SU-DHL-6 (cell line): Measurements from ENCODE around the gene APRT.

Experiments
- H2AFZ ChIP-seq: fragments of 200-600 bp; sonication (generic); 2 replicates; pipeline ENCODE4 v1.6.1; 2014; ENCODE audit warnings: low read depth, mild to moderate bottlenecking, moderate library complexity, mixed read lengths, antibody characterized with exemption, low read length; ENCODE audit not compliant: severe bottlenecking
- H3F3A ChIP-seq: fragments of 200-600 bp; shearing (Covaris generic); 2 replicates; pipeline ENCODE4 v1.6.0; 2016; ENCODE audit warnings: antibody characterized with exemption, mild to moderate bottlenecking; ENCODE audit not compliant: insufficient read depth
- H3K27ac ChIP-seq: fragments of 200-600 bp; sonication (generic); 2 replicates; pipeline ENCODE4 v1.5.1; 2016; ENCODE audit warnings: low read depth, mild to moderate bottlenecking, low read length, moderate library complexity, mixed read lengths
- H3K27me3 ChIP-seq: fragments of 200-600 bp; sonication (generic), shearing (Covaris generic); 2 replicates; pipeline ENCODE4 v1.6.0; 2014; ENCODE audit warnings: mild to moderate bottlenecking, low read length
- H3K36me3 ChIP-seq: fragments of 200-600 bp; sonication (generic); 2 replicates; pipeline ENCODE4 v1.6.1; 2014; ENCODE audit warnings: mild to moderate bottlenecking, low read length, mixed read lengths
- H3K4me2 ChIP-seq: fragments of 300-600, 200-600 bp; shearing (Covaris generic), sonication (generic); 2 replicates; pipeline ENCODE4 v1.6.0; 2014; ENCODE audit warnings: low read length, low read depth, mild to moderate bottlenecking; ENCODE audit not compliant: poor library complexity, severe bottlenecking
- H3K4me3 ChIP-seq: fragments of 200-600 bp; sonication (generic); 2 replicates; pipeline ENCODE4 v1.5.1; 2014; ENCODE audit warnings: antibody characterized with exemption, low read length, mild to moderate bottlenecking, mixed read lengths; ENCODE audit not compliant: insufficient read depth, poor library complexity, severe bottlenecking
- H3K79me2 ChIP-seq: fragments of 200-600 bp; sonication (generic); 2 replicates; pipeline ENCODE4 v1.6.1; 2014; ENCODE audit warnings: mild to moderate bottlenecking, low read length, moderate library complexity; ENCODE audit not compliant: insufficient read depth
- H3K9ac ChIP-seq: fragments of 200-600 bp; sonication (generic); 2 replicates; pipeline ENCODE4 v1.7.0; 2014; ENCODE audit warnings: mild to moderate bottlenecking, low read length
- H3K9me2 ChIP-seq: fragments of 200-600 bp; sonication (generic); replicated peaks from 2 replicates; pipeline ENCODE4 v1.6.1; 2014; ENCODE audit warnings: low read length; ENCODE audit not compliant: insufficient read depth
- H3K9me3 ChIP-seq: fragments of 200-600 bp; sonication (generic); 2 replicates; pipeline ENCODE4 v1.6.1; 2014; ENCODE audit warnings: low read length, mixed read lengths; ENCODE audit not compliant: insufficient read depth
- H4K20me1 ChIP-seq: fragments of 200-600 bp; sonication (generic); 2 replicates; pipeline ENCODE4 v1.6.1; 2014; ENCODE audit warnings: low read depth, mild to moderate bottlenecking, antibody characterized with exemption, low read length, moderate library complexity, mixed read lengths
- EZH2phosphoT487 ChIP-seq: fragments of 200-600 bp; sonication (generic), shearing (Covaris generic); conservative IDR thresholded peaks from 2 replicates; pipeline ENCODE4 v1.6.1; 2018; ENCODE audit warnings: mild to moderate bottlenecking, antibody characterized with exemption, low read length, moderate library complexity, mixed read lengths
- TF ChIP-seq, protein P1 (sequence below): fragments of 200-600 bp; sonication (generic); IDR thresholded peaks from one replicate; pipeline ENCODE4 v1.5.1; 2017; ENCODE audit warnings: antibody characterized with exemption, mild to moderate bottlenecking, low read length, moderate library complexity; ENCODE audit not compliant: insufficient read depth, poor library complexity, severe bottlenecking

Gene APRT

DNA sequence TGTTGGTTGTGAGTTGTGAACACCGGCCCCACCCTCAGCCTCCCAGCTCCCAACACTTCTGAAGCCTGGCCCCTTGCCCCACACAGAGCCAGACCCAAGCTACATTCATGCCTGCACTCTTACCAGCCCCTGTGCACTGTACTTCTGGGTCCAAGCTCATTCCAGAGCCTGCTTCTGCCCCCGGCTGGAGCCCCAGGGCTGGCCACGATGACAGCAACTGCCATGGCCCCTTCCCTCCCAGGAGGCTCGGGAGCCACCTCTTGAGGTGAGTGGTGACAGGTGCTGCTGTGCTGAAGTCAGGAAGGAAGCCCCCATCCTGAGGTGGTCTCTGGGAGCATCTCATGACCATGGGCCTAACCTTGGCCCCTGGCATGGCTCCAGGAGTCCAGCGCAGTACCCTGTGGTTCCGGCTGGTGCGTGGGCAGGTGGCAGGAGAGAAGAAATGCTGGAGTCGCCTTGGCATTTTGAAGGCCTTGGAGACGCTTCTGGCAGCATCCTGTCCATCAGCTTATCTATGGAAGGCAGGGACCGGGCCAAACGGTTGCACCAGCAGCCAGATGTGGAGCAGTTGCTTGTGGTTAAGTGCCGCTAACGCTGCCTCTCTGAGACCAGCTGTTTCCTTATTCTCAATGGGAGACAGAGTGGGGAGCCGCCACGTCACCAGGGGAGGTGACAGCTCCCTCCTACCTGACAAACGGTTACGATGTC is 12.0 kb downstream of the APRT start:
- Histone ChIP-seq H3K36me3 (no peaks in the 10 kb centered on the region), H3K27me3 (no peaks in the 10 kb centered on the region), H3K4me2 (no peak overlapping the region), H3K9me3 (no peaks in the 10 kb centered on the region), H3K4me3 (no peak overlapping the region), H3F3A (peaks cover 13% of the 10 kb centered on the region), H2AFZ (no peak overlapping the region), H3K27ac (no peak overlapping the region), H3K9ac (no peak overlapping the region), H3K9me2 (no peaks in the 10 kb centered on the region), H3K79me2 (peaks cover 7% of the 10 kb centered on the region), H4K20me1 (no peaks in the 10 kb centered on the region)
- TF ChIP-seq EZH2phosphoT487: no peak
- TF ChIP-seq, protein P1, sequence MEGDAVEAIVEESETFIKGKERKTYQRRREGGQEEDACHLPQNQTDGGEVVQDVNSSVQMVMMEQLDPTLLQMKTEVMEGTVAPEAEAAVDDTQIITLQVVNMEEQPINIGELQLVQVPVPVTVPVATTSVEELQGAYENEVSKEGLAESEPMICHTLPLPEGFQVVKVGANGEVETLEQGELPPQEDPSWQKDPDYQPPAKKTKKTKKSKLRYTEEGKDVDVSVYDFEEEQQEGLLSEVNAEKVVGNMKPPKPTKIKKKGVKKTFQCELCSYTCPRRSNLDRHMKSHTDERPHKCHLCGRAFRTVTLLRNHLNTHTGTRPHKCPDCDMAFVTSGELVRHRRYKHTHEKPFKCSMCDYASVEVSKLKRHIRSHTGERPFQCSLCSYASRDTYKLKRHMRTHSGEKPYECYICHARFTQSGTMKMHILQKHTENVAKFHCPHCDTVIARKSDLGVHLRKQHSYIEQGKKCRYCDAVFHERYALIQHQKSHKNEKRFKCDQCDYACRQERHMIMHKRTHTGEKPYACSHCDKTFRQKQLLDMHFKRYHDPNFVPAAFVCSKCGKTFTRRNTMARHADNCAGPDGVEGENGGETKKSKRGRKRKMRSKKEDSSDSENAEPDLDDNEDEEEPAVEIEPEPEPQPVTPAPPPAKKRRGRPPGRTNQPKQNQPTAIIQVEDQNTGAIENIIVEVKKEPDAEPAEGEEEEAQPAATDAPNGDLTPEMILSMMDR: no peak

DNA sequence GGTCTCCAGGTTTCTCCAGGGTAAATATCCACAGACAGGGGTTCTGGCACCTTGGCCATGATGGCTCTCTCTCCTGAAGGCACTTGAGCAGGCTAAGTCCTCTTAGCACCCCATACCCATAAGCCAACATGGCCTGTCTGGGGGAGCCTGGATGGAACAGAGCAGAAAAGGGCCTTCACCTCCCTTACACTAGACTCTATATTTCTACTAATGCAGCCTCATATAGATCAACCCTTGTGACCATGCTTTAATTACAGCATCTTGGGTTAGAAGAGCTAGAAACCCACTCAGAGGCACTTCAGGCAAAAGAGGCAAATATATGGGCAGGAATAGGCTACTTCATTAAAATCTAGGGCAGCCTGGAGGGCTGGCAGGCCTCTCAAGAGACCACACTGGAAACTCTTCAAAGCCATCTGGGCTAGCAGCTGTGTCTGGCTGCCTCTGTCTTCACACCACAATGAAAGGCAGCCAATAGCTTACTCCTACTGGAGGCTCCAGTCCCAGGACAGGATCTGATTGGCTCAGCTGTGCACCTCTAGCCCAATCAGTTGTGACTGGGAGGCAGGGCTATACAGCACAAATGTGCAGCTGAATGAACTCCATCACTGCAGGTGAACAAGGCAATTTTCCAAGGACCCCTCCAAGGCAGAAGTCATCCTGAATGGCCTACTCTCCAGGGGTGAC is 12.8 kb downstream of the APRT start:
- H3K36me3 ChIP-seq: no peaks in the 10 kb centered on the region
- H3K9me2 ChIP-seq: no peaks in the 10 kb centered on the region
- no peaks in the 10 kb centered on the region for H3K9me3 ChIP-seq
- H3K4me3 ChIP-seq: no peak overlapping the region
- H3K79me2 ChIP-seq: no peaks in the 10 kb centered on the region
- H3K4me2 ChIP-seq: no peak overlapping the region
- no peak overlapping the region for H2AFZ ChIP-seq
- H3K9ac ChIP-seq: no peak overlapping the region
- no peaks in the 10 kb centered on the region for H3K27me3 ChIP-seq
- no peaks in the 10 kb centered on the region for H4K20me1 ChIP-seq
- H3K27ac ChIP-seq: no peak overlapping the region
- H3F3A ChIP-seq: peaks cover 7% of the 10 kb centered on the region; the same call in 1 of the 2 replicates
- TF ChIP-seq, protein P1: no peak
- TF ChIP-seq EZH2phosphoT487: no peak

DNA sequence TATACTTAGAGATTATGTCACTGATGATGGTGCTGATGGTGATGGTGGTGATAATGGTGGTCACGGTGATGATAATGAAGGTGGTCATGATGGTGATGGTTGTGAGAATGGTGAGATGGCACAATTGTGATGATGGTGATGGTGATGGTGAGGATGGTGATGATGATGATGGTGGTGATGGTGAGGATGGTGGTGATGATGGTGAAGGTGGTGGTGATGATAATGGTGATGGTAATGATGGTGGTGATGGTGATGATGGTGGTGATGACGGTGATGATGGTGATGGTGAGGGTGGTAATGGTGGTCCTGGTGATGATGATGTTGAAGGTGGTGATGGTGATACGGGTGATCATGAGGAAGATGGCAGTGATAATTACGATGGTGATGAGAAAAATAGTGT is 13.7 kb downstream of the APRT start:
- Histone ChIP-seq H3K27me3 (no peaks in the 10 kb centered on the region), H3K4me2 (no peak overlapping the region), H3K4me3 (no peak overlapping the region)

More for the DNA sequence above, 13.7 kb downstream of the APRT start:
- TF ChIP-seq, protein P1: no peak
- no peak for TF ChIP-seq EZH2phosphoT487
- peaks cover 7% of the 10 kb centered on the region; the same call in 1 of the 2 replicates for H3F3A ChIP-seq
- no peaks in the 10 kb centered on the region for H3K36me3 ChIP-seq
- no peak overlapping the region for H3K27ac ChIP-seq
- H4K20me1 ChIP-seq: no peaks in the 10 kb centered on the region
- no peaks in the 10 kb centered on the region for H3K9me2 ChIP-seq
- no peaks in the 10 kb centered on the region for H3K79me2 ChIP-seq
- H3K9me3 ChIP-seq: no peaks in the 10 kb centered on the region
- H2AFZ ChIP-seq: no peak overlapping the region
- H3K9ac ChIP-seq: no peak overlapping the region
